GM18858 (cell line): ENCODE data around the gene ZG16.

Experiments used
- ATAC-seq: cut with Tn5 transposase; IDR thresholded peaks from one replicate; pipeline ENCODE4 v1.9.1; 2021; ENCODE audit not compliant: unreplicated experiment

Gene ZG16

DNA sequence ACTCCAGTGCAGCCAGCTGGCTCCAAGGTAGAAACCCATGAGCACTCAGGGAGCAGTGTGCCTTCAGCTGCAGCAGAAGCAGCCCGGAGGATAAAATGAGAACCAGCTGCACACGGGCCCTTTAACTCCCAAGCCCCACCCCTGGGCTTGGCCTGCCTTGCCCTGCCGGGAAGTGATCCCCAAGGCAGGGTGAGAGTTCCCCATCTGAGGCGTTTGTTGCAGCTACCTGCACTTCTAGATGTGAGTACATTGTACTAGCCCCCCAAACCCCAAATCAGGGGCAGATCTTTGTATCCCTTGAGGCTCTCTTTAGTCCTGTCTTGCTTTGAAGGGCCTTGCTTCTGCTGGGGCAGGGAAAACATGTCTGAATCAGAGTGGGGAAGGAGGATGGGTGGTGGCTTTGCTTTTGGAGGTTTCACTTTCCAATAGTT, 42.2 kb downstream of the ZG16 start, which contains the start of gene MVP:
MVP (plus strand) TSS at position 192 of the 431 bp plus-strand sequence. CDS start 10,088 bp downstream, outside the sequence.
- ATAC-seq, result no peak

DNA sequence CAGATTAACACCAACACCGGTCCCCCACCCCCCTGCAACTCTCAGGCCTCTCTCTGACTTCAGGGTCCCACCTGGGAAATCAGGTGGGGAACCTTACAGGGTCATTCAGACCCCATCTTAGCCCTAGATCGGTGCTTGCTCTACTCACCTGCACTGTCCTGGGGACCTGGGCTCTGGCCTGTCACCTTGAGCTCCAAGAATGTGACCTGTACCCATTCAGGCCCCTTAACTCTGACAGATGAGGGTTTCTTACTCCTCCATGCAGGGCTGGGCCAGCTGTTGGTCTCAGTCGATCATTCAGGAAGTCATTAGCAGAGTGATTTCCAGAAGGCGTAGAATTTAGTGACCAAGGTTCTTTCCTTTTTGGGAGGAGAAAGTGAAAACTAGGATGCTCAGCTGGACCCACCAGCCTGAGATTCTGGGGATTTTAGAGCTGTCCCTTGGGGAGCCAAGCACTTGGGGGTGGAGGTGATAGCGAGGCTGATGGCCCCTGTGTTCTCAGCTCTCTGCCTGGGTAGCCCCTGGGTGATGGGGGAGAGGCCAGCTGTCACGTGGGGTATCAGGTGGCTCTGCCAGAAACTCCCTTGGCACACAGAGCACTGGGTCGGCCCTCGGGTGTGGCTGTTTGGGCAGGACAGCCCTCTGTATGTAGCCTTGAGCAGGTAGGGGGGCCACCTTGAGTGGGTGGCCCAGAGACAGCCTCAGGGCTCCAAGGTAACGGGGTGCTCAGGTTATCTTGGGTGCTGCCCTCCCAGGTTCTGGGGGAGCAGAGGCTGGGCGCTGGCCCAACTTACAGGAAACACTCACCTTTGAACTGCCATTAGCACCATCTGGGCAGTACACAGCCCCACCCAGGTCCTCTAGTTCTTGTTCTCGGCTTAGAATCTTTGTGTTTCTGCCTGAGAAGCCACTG, 42.9 kb downstream of the ZG16 start:
- no peak for ATAC-seq

DNA sequence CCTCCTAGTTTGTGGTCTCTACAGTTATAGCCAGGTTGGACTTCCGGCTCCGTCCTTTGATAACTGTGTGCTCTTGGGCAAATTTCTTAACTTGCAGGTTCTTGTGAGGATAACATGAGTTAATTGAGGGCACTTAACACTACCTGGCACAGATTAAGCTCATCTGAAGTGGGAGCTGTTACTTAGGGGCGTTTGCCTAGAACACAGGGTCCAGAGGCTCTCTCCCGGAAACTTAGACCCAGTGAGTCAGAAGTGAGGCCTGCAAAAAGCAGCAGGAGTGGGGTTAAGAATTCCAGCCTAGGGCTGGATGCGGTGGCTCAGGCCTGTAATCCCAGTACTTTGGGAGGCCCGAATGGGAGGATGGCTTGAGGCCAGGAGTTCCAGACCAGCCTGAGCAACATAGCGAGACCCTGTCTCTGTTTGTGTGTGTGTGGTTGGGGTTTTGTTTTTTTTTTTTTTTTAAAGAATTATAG, 43.6 kb downstream of the ZG16 start:
- ATAC-seq, result no peak

GRCh38 chr16:29824589-29825144, 46.6 kb downstream of the ZG16 start:
- ATAC-seq, result no peak

GRCh38 chr16:29825145-29826044, 47.3 kb downstream of the ZG16 start:
- ATAC-seq, result no peak

GRCh38 chr16:29826342-29826695, 48.3 kb downstream of the ZG16 start:
- no peak for ATAC-seq

- no peak for ATAC-seq
Measured at GRCh38 chr16:29830774-29831173, 52.7 kb downstream of the ZG16 start.

DNA sequence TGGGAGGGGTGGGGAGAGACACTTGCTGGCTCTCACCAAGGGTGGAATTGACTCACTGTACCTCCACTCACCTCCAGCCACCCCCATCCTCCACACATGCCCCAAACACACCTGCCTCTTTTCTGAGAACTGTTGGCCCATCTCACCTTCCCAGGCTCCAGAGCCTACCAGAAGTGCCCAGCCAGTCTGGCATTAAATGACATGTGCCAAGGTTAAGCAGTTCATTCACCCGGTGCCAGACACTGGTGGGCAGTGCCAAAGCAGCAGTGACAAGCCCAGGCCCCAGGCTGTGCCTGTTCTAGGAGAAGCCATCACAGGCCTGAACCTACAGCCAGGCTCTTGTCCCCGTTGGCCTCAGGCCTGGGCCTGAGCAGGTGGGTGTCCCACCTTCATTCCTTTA, 53.4 kb downstream of the ZG16 start:
- ATAC-seq, result no peak
